IMR-90 (cell line): Measurements from ENCODE around the gene BLNK. TPM values are rescaled to one million over a fixed set of nuclear protein-coding genes. Genes with fewer than 3 reads are reported as not detected.

Experiments
- ATAC-seq: fragments of 200-7000 bp; cut with Tn5 transposase; 2 replicates; pipeline ENCODE4 v1.9.1; 2020; ENCODE audit warnings: low read depth, mild to moderate bottlenecking, moderate library complexity
- BruUV-seq: library from RNA; stranded (reverse); fragments of 400-500 nt; replicated peaks from 2 replicates; lab custom pipeline; 2021; lab: Mats Ljungman, UMichigan
- CTCF ChIA-PET: fragments of 300-600 bp; formaldehyde crosslinking; extraction: SDS; loops from one replicate; lab custom pipeline; 2021; ENCODE audit warnings: antibody characterized with exemption; lab: Yijun Ruan, JAX
- POLR2A ChIA-PET: fragments of 300-600 bp; sonication (Branson Sonifier 250); formaldehyde crosslinking; loops from one replicate; lab custom pipeline; 2022; ENCODE audit warnings: antibody characterized with exemption; ENCODE audit not compliant: unreplicated experiment; lab: Charles Lee
- DNase-seq: peaks from one replicate; pipeline ENCODE4 v3.0.0; 2013
- H2AFZ ChIP-seq: replicated peaks from 2 replicates; pipeline ENCODE3; 2013; ENCODE audit warnings: low read length, mild to moderate bottlenecking; ENCODE audit not compliant: poor library complexity
- H2AK5ac ChIP-seq: 2 replicates; pipeline ENCODE4 v1.6.1; 2013; ENCODE audit warnings: low read depth, low read length, inconsistent platforms
- H2AK9ac ChIP-seq: replicated peaks from 2 replicates; pipeline ENCODE3; 2013; ENCODE audit warnings: mild to moderate bottlenecking, low read depth, low read length, moderate library complexity; ENCODE audit not compliant: poor library complexity
- H2BK120ac ChIP-seq: 2 replicates; pipeline ENCODE4 v1.6.1; 2013; ENCODE audit warnings: low read depth, low read length, inconsistent platforms
- H2BK15ac ChIP-seq: 3 replicates; pipeline ENCODE4 v1.6.1; 2013; ENCODE audit warnings: low read depth, low read length, inconsistent platforms
- H2BK20ac ChIP-seq: 2 replicates; pipeline ENCODE4 v1.6.1; 2013; ENCODE audit warnings: low read depth, mild to moderate bottlenecking, inconsistent platforms, low read length, moderate library complexity
- H2BK5ac ChIP-seq: 2 replicates; pipeline ENCODE4 v1.6.1; 2013; ENCODE audit warnings: mild to moderate bottlenecking, low read depth, low read length, inconsistent platforms; ENCODE audit not compliant: poor library complexity, severe bottlenecking
- H3K14ac ChIP-seq: replicated peaks from 2 replicates; pipeline ENCODE4 v1.6.1; 2013; ENCODE audit warnings: low read depth, low read length, inconsistent platforms
- H3K18ac ChIP-seq: 2 replicates; pipeline ENCODE4 v1.6.1; 2013; ENCODE audit warnings: low read depth, low read length, control low read depth
- H3K23ac ChIP-seq: 2 replicates; pipeline ENCODE4 v1.6.1; 2013; ENCODE audit warnings: low read depth, low read length, inconsistent platforms
- H3K27ac ChIP-seq: 2 replicates; pipeline ENCODE4 v1.5.1; 2013; ENCODE audit warnings: mild to moderate bottlenecking, control low read depth, low read length; ENCODE audit not compliant: insufficient read depth
- H3K27me3 ChIP-seq: 2 replicates; pipeline ENCODE4 v1.6.1; 2013; ENCODE audit warnings: low read length; ENCODE audit not compliant: control insufficient read depth, insufficient read depth
- H3K36me3 ChIP-seq: 2 replicates; pipeline ENCODE4 v1.6.1; 2013; ENCODE audit warnings: low read length, mixed read lengths; ENCODE audit not compliant: control insufficient read depth, insufficient read depth
- H3K4ac ChIP-seq: 2 replicates; pipeline ENCODE4 v1.6.1; 2013; ENCODE audit warnings: low read depth, low read length, inconsistent platforms
- H3K4me1 ChIP-seq: 2 replicates; pipeline ENCODE4 v1.6.1; 2013; ENCODE audit warnings: low read length, mixed read lengths; ENCODE audit not compliant: control insufficient read depth, insufficient read depth
- H3K4me2 ChIP-seq: 2 replicates; pipeline ENCODE4 v1.6.1; 2013; ENCODE audit warnings: low read depth, mild to moderate bottlenecking, control low read depth, low read length, moderate library complexity
- H3K4me3 ChIP-seq: 2 replicates; pipeline ENCODE4 v1.5.1; 2013; ENCODE audit warnings: low read depth, mild to moderate bottlenecking, control low read depth, low read length, moderate library complexity; ENCODE audit not compliant: insufficient read depth
- H3K56ac ChIP-seq: 2 replicates; pipeline ENCODE4 v1.6.1; 2013; ENCODE audit warnings: low read length, inconsistent platforms; ENCODE audit not compliant: insufficient read depth; ENCODE audit errors: extremely low read depth
- H3K79me1 ChIP-seq, 2 experiments: 2 replicates each; pipeline ENCODE4 v1.6.1; 2013; ENCODE audit warnings: low read length in 2 of 2, inconsistent platforms in 1 of 2, low read depth in 1 of 2
- H3K9ac ChIP-seq: 2 replicates; pipeline ENCODE4 v1.6.1; 2013; ENCODE audit warnings: low read depth, low read length, control low read depth
- H3K9me1 ChIP-seq: 2 replicates; pipeline ENCODE4 v1.6.1; 2013; ENCODE audit warnings: low read length, inconsistent platforms; ENCODE audit not compliant: insufficient read depth
- H3K9me3 ChIP-seq: 2 replicates; pipeline ENCODE4 v1.6.1; 2013; ENCODE audit warnings: low read length; ENCODE audit not compliant: control insufficient read depth, insufficient read depth
- H4K20me1 ChIP-seq: 2 replicates; pipeline ENCODE4 v1.6.1; 2013; ENCODE audit warnings: low read length, inconsistent platforms; ENCODE audit not compliant: insufficient read depth
- H4K5ac ChIP-seq: 2 replicates; pipeline ENCODE4 v1.6.1; 2013; ENCODE audit warnings: mild to moderate bottlenecking, low read depth, low read length, control low read depth
- H4K8ac ChIP-seq, 2 experiments: 2 replicates each; pipeline ENCODE4 v1.6.1; 2013; ENCODE audit warnings: low read depth in 2 of 2, low read length in 2 of 2, control low read depth in 1 of 2, inconsistent platforms in 1 of 2
- H4K91ac ChIP-seq: 2 replicates; pipeline ENCODE4 v1.6.1; 2013; ENCODE audit warnings: low read depth, low read length, inconsistent platforms; ENCODE audit not compliant: insufficient read depth
- ELK1 ChIP-seq: fragments of 150-350 bp; IDR thresholded peaks from 2 replicates; pipeline ENCODE4 v1.6.1; 2016; ENCODE audit warnings: low read depth, mild to moderate bottlenecking, low read length, moderate library complexity, borderline replicate concordance
- MXI1 ChIP-seq: IDR thresholded peaks from 2 replicates; pipeline ENCODE4 v1.6.1; 2012; ENCODE audit warnings: low read depth, mild to moderate bottlenecking, low read length, moderate library complexity, borderline replicate concordance
- USF2 ChIP-seq: fragments of 150-350 bp; IDR thresholded peaks from 2 replicates; pipeline ENCODE4 v1.6.1; 2017; ENCODE audit warnings: mild to moderate bottlenecking, antibody characterized with exemption, low read length, low read depth
- WGBS, 2 experiments: methylation state at CpG; one replicate each; pipeline versions ENCODE4 v1.1.5 to v1.1.7; 2013; ENCODE audit warnings: missing lambda C conversion rate in 2 of 2; ENCODE audit not compliant: insufficient read length in 1 of 2; ENCODE audit errors: extremely low coverage in 2 of 2; 5-methylcytosine and 5-hydroxymethylcytosine counted together
- dilution Hi-C: fragments of 300-500 bp; cut with HindIII; formaldehyde crosslinking; loops from one replicate; pipeline ENCODE4 v1.14.3; 2018; ENCODE audit warnings: low sequenced_read_pairs; ENCODE audit not compliant: unreplicated experiment
- in situ Hi-C: fragments of 300-500 bp; cut with MboI; formaldehyde crosslinking; loops from 3 replicates; pipeline ENCODE4 v1.14.3; 2019; ENCODE audit warnings: low sequenced_read_pairs, inconsistent platforms, mixed read lengths
- intact Hi-C: fragments of 100-400 bp; cut with micrococcal nuclease; formaldehyde crosslinking; loops from 2 replicates; pipeline ENCODE4 v1.10.0; 2022
- polyA plus RNA-seq, 3 experiments: library from polyadenylated mRNA; depleted of rRNA; stranded (reverse); fragments of >200 nt; gene quantifications; 2 replicates each; pipeline ENCODE4 v1.2.3, GENCODE V29; 2012; ENCODE audit warnings: low replicate concordance in 1 of 3
- total RNA-seq: library from RNA; depleted of rRNA; stranded (reverse); fragments of >200 nt; gene quantifications from 2 replicates; pipeline ENCODE4 v1.2.3, GENCODE V29; 2012

The BLNK gene
- total and polyA plus RNA-seq, 2 of the 4 experiments (the other 2 are of a cell fraction) = not detected

- dilution Hi-C loops = no loop called here
- Histone ChIP-seq H3K4me1 (no peaks in the 10 kb centered on the region), H2BK120ac (no peak overlapping the region), H3K36me3 (no peaks in the 10 kb centered on the region), H3K9me3 (no peaks in the 10 kb centered on the region), H3K9me1 (no peaks in the 10 kb centered on the region), H3K9ac (no peak overlapping the region), H3K14ac (no peak overlapping the region), H2AK5ac (no peak overlapping the region), H2AK9ac (no peak overlapping the region), H2BK15ac (no peak overlapping the region), H3K4me2 (no peak overlapping the region), H3K23ac (no peak overlapping the region), H4K8ac (no peak overlapping the region), H4K91ac (no peak overlapping the region), H2AFZ (no peak overlapping the region), H3K79me1 (no peaks in the 10 kb centered on the region), H3K4me3 (no peak overlapping the region), H2BK5ac (no peak overlapping the region), H3K27me3 (no peaks in the 10 kb centered on the region), H2BK20ac (no peak overlapping the region), H4K20me1 (no peaks in the 10 kb centered on the region), H4K5ac (no peak overlapping the region), H3K27ac (no peak overlapping the region), H3K4ac (no peak overlapping the region), H3K56ac (no peak overlapping the region), H3K18ac (no peak overlapping the region)
- WGBS, 2 experiments = no CpG with 5 or more reads among the region's 3 CpGs
- no TSS peak for BruUV-seq
- intact Hi-C loops = no loop called here
- TF ChIP-seq ELK1 = no peak
- no peak for TF ChIP-seq MXI1
- TF ChIP-seq USF2 = no peak
- DNase-seq (no peak), ATAC-seq (no peak)
- CTCF ChIA-PET = interaction anchor here (0.5 kb wide), 1 partner anchor 11 kb away, joined by 3 read pairs; no protein-coding TSS in a partner anchor
- in situ Hi-C loops = no loop called here
- POLR2A ChIA-PET = no interaction called here
Observed at GRCh38 chr10:96305019-96305418, 33.6 kb upstream of the BLNK start.
